Omental fat pad (tissue), 4 donors: ENCODE data around the gene DNAJB12. TPM values are rescaled to one million over a fixed set of nuclear protein-coding genes. Genes with fewer than 3 reads are reported as not detected.

Experiments
- ATAC-seq: fragments of 150-250 bp; one replicate; pipeline ENCODE4 v1.9.1; 2016; ENCODE audit warnings: mild to moderate bottlenecking, moderate library complexity; ENCODE audit not compliant: low FRiP score
- DNase-seq: peaks from one replicate; pipeline ENCODE4 v3.0.0-alpha.2; 2019; ENCODE audit warnings: low spot score
- total RNA-seq, 4 donors: library from RNA; depleted of rRNA; stranded (reverse); fragments of >200 nt; gene quantifications; one replicate each; pipeline ENCODE4 v1.1.0, GENCODE V29; 2016
- TF ChIP-seq, protein P1 (sequence below), 3 donors: fragments of 450-650 bp; IDR thresholded peaks; one replicate each; pipeline ENCODE4 v1.5.1; 2016 to 2017; ENCODE audit warnings: antibody characterized with exemption in 3 of 3, mild to moderate bottlenecking in 3 of 3, moderate library complexity in 2 of 3

Gene DNAJB12
- total RNA-seq, 4 donors from 2014 or later: 35.0 to 41.1 (median 36.5) TPM

DNA sequence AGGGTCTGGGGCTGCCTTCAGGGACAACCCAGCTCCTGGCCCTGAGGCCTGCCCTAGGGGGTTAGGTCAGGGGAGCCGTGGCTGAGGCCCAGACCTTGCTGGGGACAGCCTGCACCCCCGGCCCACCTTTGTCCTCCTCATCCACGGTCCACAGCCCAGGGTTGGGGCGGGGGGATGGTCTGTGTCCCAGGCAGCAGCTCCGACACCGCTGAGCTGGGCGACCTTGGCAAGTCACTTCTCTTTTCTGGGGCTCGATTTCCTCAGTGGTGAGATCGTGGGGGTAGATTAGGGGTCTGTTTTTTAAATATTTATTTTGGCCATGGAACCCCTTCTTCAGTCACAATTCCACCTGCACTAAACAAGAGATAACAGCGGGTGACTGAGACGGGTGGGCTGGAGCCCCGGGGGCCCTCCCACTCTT, 30.9 kb downstream of the DNAJB12 start:
- DNase-seq (no peak), ATAC-seq (no peak)
- TF ChIP-seq, protein P1, sequence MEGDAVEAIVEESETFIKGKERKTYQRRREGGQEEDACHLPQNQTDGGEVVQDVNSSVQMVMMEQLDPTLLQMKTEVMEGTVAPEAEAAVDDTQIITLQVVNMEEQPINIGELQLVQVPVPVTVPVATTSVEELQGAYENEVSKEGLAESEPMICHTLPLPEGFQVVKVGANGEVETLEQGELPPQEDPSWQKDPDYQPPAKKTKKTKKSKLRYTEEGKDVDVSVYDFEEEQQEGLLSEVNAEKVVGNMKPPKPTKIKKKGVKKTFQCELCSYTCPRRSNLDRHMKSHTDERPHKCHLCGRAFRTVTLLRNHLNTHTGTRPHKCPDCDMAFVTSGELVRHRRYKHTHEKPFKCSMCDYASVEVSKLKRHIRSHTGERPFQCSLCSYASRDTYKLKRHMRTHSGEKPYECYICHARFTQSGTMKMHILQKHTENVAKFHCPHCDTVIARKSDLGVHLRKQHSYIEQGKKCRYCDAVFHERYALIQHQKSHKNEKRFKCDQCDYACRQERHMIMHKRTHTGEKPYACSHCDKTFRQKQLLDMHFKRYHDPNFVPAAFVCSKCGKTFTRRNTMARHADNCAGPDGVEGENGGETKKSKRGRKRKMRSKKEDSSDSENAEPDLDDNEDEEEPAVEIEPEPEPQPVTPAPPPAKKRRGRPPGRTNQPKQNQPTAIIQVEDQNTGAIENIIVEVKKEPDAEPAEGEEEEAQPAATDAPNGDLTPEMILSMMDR (IDR thresholded peaks at IDR 0.05): no peak

DNA sequence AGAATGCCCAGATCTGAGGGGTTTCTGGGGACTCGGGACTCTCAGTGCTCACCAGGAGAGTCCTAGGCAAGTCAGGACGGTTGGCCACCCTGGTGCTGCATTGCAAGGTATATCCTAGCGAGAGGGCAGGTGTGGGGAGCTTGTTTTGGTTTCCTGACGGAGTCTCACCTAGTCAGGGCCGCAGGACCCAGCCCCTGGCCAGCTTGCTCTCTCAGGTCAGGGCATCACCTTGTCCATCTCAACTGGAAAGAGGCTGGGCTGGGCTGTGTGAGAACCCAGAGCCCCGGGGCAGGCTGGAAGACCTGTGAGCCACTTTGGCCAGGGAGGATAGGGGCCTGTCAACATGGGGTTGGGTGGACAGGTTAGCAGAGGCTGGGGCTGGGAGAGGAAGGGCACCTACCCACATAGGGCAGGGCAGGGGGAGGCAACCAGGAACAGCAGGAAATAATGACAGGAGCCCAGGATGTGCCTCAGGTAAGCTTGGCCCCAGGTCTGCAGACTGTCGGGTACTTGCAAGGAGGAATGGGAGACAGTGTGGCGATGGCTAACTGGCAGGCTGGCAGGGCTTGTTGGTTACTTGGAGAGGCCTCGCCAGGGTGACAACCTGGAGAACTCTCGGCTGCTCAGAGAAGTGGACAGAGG, 31.5 kb downstream of the DNAJB12 start:
- no peak for ATAC-seq
- no peak for DNase-seq
- TF ChIP-seq, protein P1 (IDR thresholded peaks at IDR 0.05): no peak

DNA sequence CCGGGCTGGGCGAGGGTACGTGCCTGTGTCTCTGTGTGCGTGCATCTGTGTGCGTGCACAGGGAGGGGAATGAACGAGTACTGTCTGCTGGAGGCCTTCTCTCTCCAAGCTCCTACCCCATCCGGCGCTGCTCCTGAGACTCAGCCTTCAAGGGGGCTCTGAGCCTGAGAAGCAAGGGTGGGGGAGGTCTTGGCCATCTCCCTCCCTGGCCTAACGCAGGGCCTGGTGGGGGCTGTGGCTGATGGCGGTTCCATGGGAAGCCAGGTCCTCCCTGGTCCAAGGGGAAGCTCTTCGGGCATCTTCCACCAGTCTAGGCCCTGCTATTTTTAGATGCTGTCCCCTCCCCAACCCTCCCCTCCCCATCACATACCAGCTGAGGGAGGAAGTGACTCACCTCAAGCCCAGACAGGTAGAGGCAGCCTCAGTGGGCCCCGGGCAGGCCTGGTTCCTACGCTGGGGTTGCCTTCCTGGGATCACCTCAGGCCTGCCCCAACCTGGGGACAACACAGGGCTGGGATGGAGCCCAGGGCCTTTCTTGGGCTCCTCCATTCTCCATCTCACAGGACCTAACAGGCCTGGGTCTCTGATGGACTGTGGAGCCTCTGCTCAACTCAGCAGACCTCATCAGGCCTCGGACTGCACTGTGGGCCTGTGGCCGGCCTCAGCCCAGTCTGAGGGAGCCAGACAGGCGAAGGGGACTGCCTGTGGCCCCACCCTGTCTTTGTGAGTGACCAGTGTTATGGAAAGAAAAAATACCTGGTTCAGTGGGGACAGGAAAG, 32.2 kb downstream of the DNAJB12 start:
- TF ChIP-seq, protein P1 (IDR thresholded peaks at IDR 0.05): no peak
- DNase-seq: no peak
- ATAC-seq: no peak

DNA sequence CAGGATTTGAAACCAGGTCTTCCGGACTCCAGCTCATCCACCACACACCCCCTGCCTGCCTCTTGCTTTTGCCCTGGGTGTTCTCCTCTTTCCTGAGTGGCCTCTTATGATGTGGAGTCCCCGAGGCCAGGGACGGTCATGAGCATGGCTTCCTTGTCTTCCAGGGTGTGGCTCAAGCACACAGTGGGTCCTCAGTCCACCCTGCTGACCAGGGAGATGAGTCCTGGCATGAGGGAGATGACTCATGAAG, 32.8 kb downstream of the DNAJB12 start:
- DNase-seq: no peak

DNA sequence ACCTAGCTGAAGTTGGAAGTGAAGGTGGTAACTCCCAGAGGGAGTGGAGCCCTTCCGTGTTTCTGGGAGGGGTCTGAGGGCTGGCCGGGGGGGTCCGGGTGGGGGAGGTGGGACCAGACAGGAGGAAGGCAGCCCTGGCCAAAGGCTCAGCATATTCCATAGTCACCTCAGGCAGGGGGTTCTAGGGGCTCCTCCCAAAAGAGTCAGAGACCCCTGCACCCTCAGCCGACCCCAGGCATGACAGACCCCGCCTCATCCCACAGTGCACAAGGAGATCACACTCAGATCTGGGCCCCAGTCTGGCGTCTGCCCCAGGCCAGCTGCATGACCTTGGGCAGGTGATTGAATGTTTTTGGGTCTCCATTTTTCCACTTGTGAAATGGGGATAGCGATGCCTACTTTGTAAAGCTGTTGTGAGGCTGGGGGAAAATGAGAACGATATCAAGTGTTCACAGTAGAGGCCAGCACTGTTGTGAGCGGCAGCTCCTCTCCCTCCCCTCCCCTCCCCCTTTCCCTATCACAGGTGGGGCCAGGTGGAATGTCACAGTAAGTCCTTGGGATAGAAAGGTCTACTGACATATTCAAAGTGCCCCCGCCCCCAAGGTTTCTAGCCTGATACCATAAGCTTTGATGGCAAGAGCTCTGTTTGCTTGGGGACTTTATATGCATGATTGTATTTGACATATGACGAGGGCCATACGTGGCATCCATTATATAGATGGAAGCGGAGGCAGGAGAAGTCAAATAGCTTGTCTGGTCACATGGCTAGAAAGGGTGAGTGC, 33.3 kb downstream of the DNAJB12 start:
- TF ChIP-seq, protein P1 (IDR thresholded peaks at IDR 0.05): no peak
- ATAC-seq (no peak), DNase-seq (no peak)

More for the DNA sequence above, 32.8 kb downstream of the DNAJB12 start:
- no peak for ATAC-seq
- TF ChIP-seq, protein P1 (IDR thresholded peaks at IDR 0.05): no peak

DNA sequence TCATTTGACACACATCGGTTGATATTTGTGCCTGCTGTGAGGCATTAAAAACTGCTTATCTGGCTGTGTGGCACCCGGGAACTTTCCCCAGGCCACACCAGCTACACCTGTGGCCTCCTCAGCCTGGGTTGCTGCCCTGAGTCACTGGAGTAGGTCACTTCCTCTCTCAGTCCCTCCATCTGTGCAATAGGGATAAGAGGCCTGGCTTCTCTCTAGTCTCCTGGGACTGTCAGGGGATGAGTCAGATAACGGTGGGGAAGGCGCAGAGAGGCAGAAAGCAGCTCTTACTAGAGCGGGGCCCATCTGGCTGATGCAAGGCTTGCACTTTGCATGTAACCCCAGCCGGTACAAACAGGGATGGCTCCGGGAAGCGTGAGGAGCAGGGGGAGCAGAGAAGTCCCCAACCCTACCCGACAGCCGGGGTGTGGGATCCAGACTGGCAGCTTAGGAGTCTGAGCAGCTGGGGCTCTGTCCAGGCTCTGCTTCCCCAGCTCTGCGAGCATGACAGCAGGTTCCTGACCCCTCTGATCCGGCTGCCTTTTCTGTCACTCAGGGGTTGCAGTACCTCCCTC, 34.0 kb downstream of the DNAJB12 start:
- peak; percentile 68 for ATAC-seq

More for the DNA sequence above, 34.0 kb downstream of the DNAJB12 start:
- TF ChIP-seq, protein P1 (IDR thresholded peaks at IDR 0.05): no peak
- no peak for DNase-seq
